HG02588 (cell line): ENCODE data around the gene MAML3.

ENCODE experiments used
- ATAC-seq: cut with Tn5 transposase; IDR thresholded peaks from one replicate; pipeline ENCODE4 v1.9.1; 2021; ENCODE audit warnings: mild to moderate bottlenecking, moderate library complexity; ENCODE audit not compliant: unreplicated experiment

The MAML3 gene

GRCh38 chr4:140127422-140127821 lies 26.6 kb downstream of the MAML3 start:
- no peak for ATAC-seq

- no peak for ATAC-seq
Measured at GRCh38 chr4:140126261-140126660, 27.7 kb downstream of the MAML3 start.

- no peak for ATAC-seq
Measured at GRCh38 chr4:140125374-140125773, 28.6 kb downstream of the MAML3 start.

GRCh38 chr4:140123666-140124377 lies 30.2 kb downstream of the MAML3 start:
- no peak for ATAC-seq

- ATAC-seq, result no peak
Measured at GRCh38 chr4:140122891-140123290, 31.1 kb downstream of the MAML3 start.

GRCh38 chr4:140121646-140122045 lies 32.3 kb downstream of the MAML3 start:
- no peak for ATAC-seq

GRCh38 chr4:140118931-140119640 lies 34.9 kb downstream of the MAML3 start:
- no peak for ATAC-seq

- ATAC-seq, result no peak
Measured at GRCh38 chr4:140117947-140118346, 36.0 kb downstream of the MAML3 start.

GRCh38 chr4:140116442-140117104 lies 37.4 kb downstream of the MAML3 start:
- ATAC-seq, result no peak

- ATAC-seq, result no peak
Measured at GRCh38 chr4:140115140-140115539, 38.8 kb downstream of the MAML3 start.

- no peak for ATAC-seq
Measured at GRCh38 chr4:140113653-140114052, 40.3 kb downstream of the MAML3 start.

GRCh38 chr4:140112576-140112975 lies 41.4 kb downstream of the MAML3 start:
- no peak for ATAC-seq

GRCh38 chr4:140111256-140111655 lies 42.7 kb downstream of the MAML3 start:
- no peak for ATAC-seq

GRCh38 chr4:140110542-140111215 lies 43.3 kb downstream of the MAML3 start:
- ATAC-seq, result no peak

- no peak for ATAC-seq
Measured at GRCh38 chr4:140109737-140110136, 44.2 kb downstream of the MAML3 start.

GRCh38 chr4:140109292-140109691 lies 44.7 kb downstream of the MAML3 start:
- no peak for ATAC-seq

GRCh38 chr4:140108713-140109230 lies 45.2 kb downstream of the MAML3 start:
- ATAC-seq, result no peak

GRCh38 chr4:140108243-140108642 lies 45.7 kb downstream of the MAML3 start:
- ATAC-seq, result no peak

GRCh38 chr4:140106289-140106844 lies 47.6 kb downstream of the MAML3 start:
- ATAC-seq, result no peak

- ATAC-seq, result no peak
Measured at GRCh38 chr4:140105436-140105835, 48.5 kb downstream of the MAML3 start.

- ATAC-seq, result peak; percentile 83
Measured at GRCh38 chr4:140103676-140104075, 50.3 kb downstream of the MAML3 start.
